GM12878 (cell line): ENCODE data around the gene EEF1G. TPM values are rescaled to one million over a fixed set of nuclear protein-coding genes. Genes with fewer than 3 reads are reported as not detected.

Source experiments
- ATF3 ChIP-seq: IDR thresholded peaks from 2 replicates; pipeline ENCODE4 v1.6.1; 2011; ENCODE audit warnings: low read depth, mild to moderate bottlenecking, low read length, moderate library complexity, borderline replicate concordance; ENCODE audit errors: extremely low read depth
- CREB1 ChIP-seq: IDR thresholded peaks from 2 replicates; pipeline ENCODE4 v1.6.1; 2012; ENCODE audit warnings: low read depth, mild to moderate bottlenecking, inconsistent platforms
- DPF2 ChIP-seq: fragments of 450-650 bp; IDR thresholded peaks from 2 replicates; pipeline ENCODE4 v1.6.1; 2017; ENCODE audit warnings: mild to moderate bottlenecking
- HCFC1 ChIP-seq: fragments of 150-350 bp; IDR thresholded peaks from 2 replicates; pipeline ENCODE4 v1.6.1; 2014; ENCODE audit warnings: low read length
- IRF3 ChIP-seq: fragments of 450-650 bp; IDR thresholded peaks from 2 replicates; pipeline ENCODE4 v1.6.1; 2014; ENCODE audit warnings: mild to moderate bottlenecking
- JUNB ChIP-seq: IDR thresholded peaks from 2 replicates; pipeline ENCODE4 v1.6.1; 2016; ENCODE audit warnings: antibody characterized with exemption, mild to moderate bottlenecking
- MTA3 ChIP-seq: IDR thresholded peaks from 2 replicates; pipeline ENCODE4 v1.6.1; 2012; ENCODE audit warnings: low read length, inconsistent platforms, borderline replicate concordance
- MYB ChIP-seq: fragments of 150-350 bp; IDR thresholded peaks from 2 replicates; pipeline ENCODE4 v1.6.1; 2014; ENCODE audit warnings: mild to moderate bottlenecking, low read depth, low read length, borderline replicate concordance
- NFIC ChIP-seq: IDR thresholded peaks from 2 replicates; pipeline ENCODE4 v1.6.1; 2012; ENCODE audit warnings: low read depth, mild to moderate bottlenecking, inconsistent platforms, low read length, moderate library complexity
- PAX8 ChIP-seq: fragments of 450-650 bp; IDR thresholded peaks from 2 replicates; pipeline ENCODE4 v1.6.1; 2017; ENCODE audit warnings: mild to moderate bottlenecking, moderate library complexity
- POLR2AphosphoS5 ChIP-seq: IDR thresholded peaks from 2 replicates; pipeline ENCODE4 v1.6.1; 2011; ENCODE audit warnings: mild to moderate bottlenecking, low read length, inconsistent platforms
- PRDM15 ChIP-seq: fragments of 450-650 bp; formaldehyde crosslinking; IDR thresholded peaks from 2 replicates; pipeline ENCODE4 v1.4.0; 2020; ENCODE audit warnings: mild to moderate bottlenecking, moderate library complexity
- RAD51 ChIP-seq: fragments of 450-650 bp; IDR thresholded peaks from 2 replicates; pipeline ENCODE4 v1.6.1; 2016; ENCODE audit warnings: moderate library complexity, mild to moderate bottlenecking, inconsistent platforms
- RCOR1 ChIP-seq: conservative IDR thresholded peaks from 2 replicates; pipeline ENCODE4 v1.6.1; 2012; ENCODE audit warnings: low read depth, low read length, improper control_type of control experiment
- SIX5 ChIP-seq: IDR thresholded peaks from 2 replicates; pipeline ENCODE4 v1.6.1; 2011; ENCODE audit warnings: mild to moderate bottlenecking, low read depth, low read length, moderate library complexity; ENCODE audit not compliant: severe bottlenecking
- SKIL ChIP-seq: fragments of 450-650 bp; IDR thresholded peaks from 2 replicates; pipeline ENCODE4 v1.6.1; 2017; ENCODE audit warnings: mild to moderate bottlenecking, low read depth, inconsistent platforms; ENCODE audit not compliant: poor library complexity, severe bottlenecking
- ZBTB11 ChIP-seq: fragments of 450-650 bp; formaldehyde crosslinking; IDR thresholded peaks from 2 replicates; pipeline ENCODE4 v1.5.0; 2022; ENCODE audit warnings: mild to moderate bottlenecking, missing genetic modification characterization
- polyA plus RNA-seq, 11 experiments: library from polyadenylated mRNA; depleted of rRNA in 4 of 11; unstranded in 6 of 11; stranded (reverse) in 5 of 11; fragments of >200 nt; fragmentation: Nextera tagmentation in 4 of 11; fragmentation: Illumina TruSeq in 1 of 11; extraction: Ambion mirVana in 4 of 11; extraction: Trizol in 1 of 11; gene quantifications; 1 replicate in 1 of 11; 2 replicates in 10 of 11; pipeline versions ENCODE4 v1.2.1 to v1.2.3, GENCODE V29; 2011 to 2016; ENCODE audit warnings: inconsistent platforms in 2 of 11, missing spikeins in 2 of 11, low read depth in 1 of 11
- total RNA-seq, 4 experiments: library from RNA; depleted of rRNA in 3 of 4; stranded (reverse); fragments of >200 nt in 3 of 4; fragmentation: Illumina TruSeq in 1 of 4; extraction: Trizol in 1 of 4; gene quantifications; 2 replicates each; pipeline versions ENCODE4 v1.2.1 to v1.2.3, GENCODE V29; 2013 to 2021

Gene EEF1G
- total and polyA plus RNA-seq, 10 of the 15 experiments (the other 5 are each of a cell fraction or from before 2014, with no cell fraction given) = 850 to 2,739 (median 2,277) TPM

GRCh38 chr11:62556108-62556874 lies 17.4 kb downstream of the EEF1G start (continued):
- no peak for TF ChIP-seq IRF3
- TF ChIP-seq NFIC = 0 out of 2 replicates have a peak, but pooled peaks have one; percentile 0
- no peak for TF ChIP-seq JUNB
- TF ChIP-seq PAX8 = no peak
- no peak for TF ChIP-seq RAD51
- no peak for TF ChIP-seq ZBTB11 (CRISPR knock-in tag)
- no peak for TF ChIP-seq ATF3
- peak; percentile 64; the same call in 1 of the 2 replicates for TF ChIP-seq CREB1
- TF ChIP-seq PRDM15 (CRISPR knock-in tag) = no peak
- no peak for TF ChIP-seq SIX5
- TF ChIP-seq SKIL = no peak
- TF ChIP-seq DPF2 = peak; percentile 62
- TF ChIP-seq RCOR1 = 0 out of 2 replicates have a peak, but pooled peaks have one; percentile 9
- peak; percentile 11; the same call in 1 of the 2 replicates for TF ChIP-seq MYB
- TF ChIP-seq MTA3 = no peak
- no peak for TF ChIP-seq HCFC1
- TF ChIP-seq POLR2AphosphoS5 = no peak
